NCI-H2107 treated with DMSO at 0.1 percent for 48 hours (cell line): ENCODE results near the gene GOLGA6A.

ENCODE experiments used
- DNase-seq: peaks from one replicate; lab custom pipeline; 2025; ENCODE audit not compliant: unreplicated experiment; lab: John Stamatoyannopoulos, UW

Gene GOLGA6A

DNA sequence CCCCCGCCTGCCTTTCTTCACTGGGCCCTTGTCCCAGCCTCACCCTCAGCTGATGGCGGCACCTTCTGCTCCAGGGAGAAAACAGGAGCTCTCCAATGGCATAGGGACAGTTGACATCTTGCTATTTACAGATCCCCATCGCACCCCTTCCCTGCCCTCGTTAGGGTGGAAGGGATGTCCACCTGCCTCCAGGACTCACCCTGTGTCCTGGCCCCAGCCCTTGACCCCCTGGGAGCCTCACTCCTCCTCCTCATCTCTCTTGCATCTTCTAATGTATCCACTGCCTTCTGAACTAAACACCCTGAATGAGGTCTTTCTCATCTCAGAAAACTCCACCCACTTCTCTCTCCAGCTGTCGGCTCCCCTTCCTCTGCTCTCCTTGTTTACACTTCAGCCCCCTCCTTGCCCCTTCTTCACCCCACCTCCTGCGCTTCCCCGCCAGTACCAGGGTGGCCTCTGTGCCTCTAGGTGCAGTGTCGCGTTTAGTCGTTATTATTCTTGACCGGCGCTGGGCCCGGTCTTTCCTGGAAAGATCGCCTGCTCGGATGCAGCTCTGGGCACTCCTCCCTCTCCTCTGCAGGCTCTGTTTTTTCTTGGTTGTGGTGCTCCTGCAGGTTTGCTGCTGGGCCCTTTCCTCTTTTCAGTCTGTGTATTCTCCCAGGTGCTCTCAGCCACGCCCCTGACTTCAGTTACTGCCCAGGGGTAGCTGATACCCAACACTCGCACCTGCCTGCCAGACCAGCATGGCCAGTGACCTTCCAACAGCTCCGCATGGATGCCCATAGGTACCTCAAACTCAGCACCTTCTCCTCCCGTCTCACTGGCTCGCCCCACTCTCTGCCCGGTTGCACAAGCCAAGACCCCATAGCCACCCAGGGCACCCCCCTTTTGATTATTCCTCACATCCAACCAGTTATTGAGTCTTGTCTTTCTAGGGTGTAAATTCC is 44.9 kb downstream of the GOLGA6A start:
- DNase-seq = no peak

DNA sequence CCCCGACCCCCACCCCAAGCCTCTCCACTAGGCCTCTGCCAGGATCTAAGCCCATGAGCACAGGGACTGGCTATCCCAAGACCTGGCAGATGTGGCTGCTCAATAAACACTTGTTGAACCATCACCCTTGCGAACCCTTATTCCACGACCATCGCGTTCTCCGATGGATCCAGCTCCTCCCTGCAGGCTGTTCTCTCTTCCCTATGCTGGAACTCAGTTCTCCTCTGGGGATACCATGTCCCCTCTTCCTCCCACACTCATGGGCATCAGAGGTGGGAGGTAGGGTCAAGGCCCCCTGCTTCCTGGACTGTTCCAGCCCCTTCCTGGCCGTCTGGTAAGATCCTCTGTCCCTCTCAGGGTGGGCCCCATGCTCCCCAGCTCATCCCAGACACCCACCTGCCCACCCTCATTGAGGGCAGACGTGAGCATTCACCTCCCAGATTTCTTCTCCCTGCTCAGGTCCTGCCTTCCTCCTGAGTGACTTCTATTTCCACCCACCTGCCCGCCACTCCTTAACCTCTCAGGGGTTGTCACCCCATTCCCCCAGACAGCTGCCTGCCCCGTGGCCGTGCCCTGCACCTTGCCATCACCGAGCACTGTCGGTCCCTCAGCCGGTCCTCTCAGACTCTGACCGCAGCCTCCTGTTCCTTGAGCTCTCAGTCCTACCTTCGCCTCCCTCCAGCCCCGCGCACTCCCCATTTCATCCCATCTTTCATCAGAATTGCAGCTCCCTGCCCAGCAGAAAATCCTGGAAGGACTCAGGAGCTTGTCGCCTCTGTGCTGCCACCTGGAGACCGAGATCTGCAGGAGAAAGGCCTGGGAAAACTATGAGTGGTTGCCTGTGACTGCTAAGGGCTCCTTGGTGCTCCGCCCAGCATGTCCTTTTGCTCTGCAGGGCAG is 45.8 kb downstream of the GOLGA6A start:
- peak; percentile 3 for DNase-seq

DNA sequence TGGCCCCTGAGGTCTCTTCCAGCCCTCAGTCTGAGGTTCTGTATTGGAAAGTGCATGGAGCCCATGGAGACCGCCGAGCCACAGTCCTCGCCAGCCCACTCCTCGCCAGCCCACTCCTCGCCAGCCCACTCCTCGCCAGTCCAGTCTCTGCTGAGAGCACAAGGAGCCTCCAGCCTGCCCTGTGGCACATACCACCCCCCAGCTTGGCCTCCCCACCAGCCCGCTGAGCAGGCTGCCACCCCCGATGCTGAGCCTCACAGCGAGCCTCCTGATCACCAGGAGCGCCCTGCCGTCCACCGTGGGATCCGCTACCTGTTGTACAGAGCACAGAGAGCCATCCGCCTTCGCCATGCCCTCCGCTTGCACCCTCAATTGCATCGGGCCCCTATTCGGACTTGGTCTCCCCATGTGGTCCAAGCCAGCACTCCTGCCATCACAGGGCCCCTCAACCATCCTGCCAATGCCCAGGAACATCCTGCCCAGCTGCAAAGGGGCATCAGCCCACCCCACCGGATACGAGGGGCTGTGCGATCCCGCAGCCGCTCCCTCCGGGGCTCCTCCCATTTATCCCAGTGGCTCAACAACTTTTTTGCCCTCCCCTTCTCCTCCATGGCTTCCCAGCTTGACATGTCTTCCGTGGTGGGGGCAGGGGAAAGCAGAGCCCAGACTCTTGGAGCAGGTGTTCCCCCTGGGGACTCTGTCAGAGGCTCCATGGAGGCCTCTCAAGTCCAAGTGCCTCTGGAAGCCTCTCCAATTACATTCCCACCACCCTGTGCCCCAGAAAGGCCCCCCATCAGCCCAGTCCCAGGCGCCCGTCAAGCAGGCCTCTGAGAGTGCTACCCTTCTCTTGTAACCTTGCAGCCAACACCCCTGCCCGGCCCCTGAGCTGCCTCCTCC is 47.0 kb downstream of the GOLGA6A start:
- DNase-seq = no peak

DNA sequence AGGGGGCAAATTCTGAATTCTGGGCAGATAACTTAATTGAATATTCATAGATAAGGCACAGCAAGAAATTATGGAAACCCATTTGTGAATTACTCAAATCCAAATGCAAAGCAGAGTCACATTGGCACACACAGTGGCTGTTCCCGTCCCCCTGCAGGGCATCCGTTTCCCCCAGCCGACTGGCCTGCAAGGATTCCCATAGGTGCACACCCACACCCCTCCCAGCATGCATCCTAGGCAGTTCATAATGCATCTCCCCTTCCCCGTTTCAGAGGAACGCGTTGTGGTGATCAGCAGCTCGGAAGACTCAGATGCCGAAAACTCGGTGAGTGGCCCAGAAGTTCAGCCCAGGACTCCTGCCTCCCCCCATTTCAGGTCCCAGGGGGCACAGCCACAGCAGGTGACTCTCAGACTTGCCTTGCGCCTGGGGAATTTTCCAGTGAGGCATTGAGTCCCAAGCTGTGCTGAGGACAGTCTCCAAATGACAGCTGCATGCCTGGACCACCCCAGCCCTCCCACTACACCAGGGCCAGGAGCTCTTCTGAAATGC is 48.1 kb downstream of the GOLGA6A start:
- no peak for DNase-seq

DNA sequence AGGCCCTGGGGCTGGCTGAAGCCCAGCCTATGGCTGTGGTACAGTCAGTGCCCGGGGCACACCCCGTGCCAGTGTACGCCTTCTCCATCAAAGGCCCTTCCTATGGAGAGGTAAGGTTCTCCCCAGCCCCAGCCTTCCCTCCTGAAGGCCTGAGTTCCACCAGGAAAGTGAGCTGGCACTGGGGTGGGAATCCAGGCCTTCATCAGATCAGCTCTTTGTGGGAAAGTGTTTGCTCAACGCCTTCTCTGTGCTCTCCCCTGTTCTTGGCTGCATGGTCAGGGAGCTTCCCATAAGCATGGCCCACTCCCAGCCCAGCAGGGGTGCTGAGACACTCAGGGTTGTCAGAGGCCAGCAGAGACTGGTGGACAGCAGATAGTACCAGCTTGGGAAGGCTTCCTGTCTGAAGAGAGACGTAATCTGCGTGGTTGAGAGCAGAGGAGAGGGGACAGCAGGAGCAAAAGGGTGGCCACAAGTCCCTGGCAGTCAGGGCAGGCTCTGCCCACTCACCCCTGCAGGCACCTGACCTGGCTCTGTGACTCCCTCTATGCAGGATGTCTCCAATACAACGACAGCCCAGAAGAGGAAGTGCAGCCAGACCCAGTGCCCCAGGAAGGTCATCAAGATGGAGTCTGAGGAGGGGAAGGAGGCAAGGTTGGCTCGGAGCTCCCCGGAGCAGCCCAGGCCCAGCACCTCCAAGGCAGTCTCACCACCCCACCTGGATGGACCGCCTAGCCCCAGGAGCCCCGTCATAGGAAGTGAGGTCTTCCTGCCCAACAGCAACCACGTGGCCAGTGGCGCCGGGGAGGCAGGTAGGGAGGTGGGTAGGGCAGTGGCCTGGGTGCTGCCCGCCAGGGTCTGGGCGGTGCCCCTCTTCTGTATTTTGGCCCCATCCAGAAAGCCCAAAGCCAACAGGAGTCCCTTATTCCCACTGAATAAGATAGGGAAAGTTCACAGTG is 49.5 kb downstream of the GOLGA6A start:
- DNase-seq = no peak

DNA sequence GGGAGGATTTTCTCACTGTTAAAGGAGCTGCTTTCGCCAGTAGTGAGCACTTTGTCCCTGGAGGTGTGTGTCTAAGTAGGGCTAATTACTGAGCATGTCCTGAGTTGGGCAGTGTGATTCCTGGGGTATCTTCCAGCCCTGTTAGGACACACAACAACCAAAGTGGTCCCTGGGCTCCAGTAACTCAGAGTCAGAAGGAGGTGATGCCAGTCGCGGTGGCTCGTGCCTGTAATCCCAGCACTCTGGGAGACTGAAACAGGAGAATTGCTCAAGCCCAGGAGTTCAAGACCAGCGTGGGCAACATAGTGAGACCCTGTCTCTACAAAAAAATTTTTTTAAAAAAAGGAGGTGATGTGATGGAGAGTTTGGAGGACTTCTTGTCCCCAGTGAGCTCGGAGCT is 50.3 kb downstream of the GOLGA6A start:
- no peak for DNase-seq

DNA sequence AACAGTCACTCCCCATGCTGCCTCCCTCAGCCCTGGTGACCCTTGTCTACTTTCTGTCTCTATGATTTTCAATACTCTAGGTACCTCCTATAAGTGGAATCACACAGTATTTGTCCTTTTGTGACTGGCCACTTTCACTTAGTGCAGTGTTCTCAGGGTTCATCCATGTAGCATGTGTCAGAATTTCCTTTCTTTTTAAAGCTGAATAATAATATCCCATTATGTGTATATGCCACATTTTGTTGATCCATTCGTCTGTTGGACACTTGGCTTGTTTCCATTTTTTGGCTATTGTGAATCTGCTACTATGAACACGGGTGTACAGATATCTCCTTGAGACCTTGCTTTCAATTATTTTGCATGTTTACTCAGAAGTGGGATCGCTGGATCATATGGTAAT is 53.7 kb downstream of the GOLGA6A start:
- DNase-seq = no peak

DNA sequence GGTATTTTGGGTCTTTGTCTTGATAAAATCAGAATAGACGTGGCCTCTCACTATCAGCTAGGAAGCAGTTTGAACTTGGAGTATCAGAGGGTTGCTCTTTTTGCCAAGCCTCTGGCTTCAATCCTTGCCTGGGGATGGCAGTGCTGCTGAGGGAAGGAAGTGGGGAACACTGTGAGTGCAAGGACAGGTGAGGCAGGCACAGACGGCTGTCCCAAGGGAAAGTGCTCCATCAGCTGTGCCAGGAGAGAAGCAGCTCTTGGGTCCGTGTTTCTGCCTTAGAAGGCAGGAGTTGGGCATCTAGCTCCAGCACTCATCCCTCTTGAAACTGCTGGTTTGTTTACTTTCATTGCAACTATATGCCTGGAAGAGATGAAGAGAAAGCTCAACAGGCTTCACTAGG is 54.7 kb downstream of the GOLGA6A start:
- DNase-seq = peak; percentile 54

DNA sequence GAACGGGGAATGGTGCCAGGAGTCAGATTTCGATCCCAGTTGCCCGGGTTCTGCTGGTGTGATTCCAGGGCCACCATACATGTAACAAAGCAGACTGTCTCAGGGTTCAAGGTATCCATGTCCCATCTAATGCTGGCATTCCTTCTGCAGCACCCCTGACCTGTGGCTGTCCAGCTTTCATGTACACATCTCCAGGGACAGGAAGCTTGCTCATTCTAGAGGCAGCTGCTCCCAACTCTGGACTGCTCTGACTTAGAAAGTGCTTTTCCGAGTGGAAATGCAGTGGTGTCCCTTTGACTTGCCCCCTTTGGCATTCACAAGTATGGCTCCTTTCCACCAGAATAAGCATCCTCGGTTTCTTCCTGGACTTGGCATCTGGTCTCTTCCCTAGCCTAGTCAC is 56.9 kb downstream of the GOLGA6A start:
- DNase-seq = no peak

DNA sequence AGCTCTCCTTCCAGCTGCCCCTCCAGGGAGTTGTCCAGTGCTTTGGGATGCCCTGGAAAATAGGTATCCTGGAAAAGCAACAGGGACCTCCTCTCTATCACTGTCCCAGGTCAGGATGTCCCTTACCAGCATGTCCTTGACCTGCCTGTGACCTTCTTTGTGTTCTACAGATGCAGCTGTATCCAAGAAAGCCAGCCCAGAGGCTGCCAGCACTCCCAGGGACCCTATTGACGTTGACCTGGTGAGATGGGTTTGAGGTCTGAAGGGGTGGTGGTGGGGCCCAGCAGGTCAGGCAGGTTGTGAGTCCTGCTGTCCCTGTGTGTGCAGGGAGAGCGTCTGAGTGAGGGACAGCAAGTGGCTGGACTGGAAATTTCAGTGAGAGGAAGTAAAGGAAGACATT is 57.7 kb downstream of the GOLGA6A start:
- DNase-seq = no peak

DNA sequence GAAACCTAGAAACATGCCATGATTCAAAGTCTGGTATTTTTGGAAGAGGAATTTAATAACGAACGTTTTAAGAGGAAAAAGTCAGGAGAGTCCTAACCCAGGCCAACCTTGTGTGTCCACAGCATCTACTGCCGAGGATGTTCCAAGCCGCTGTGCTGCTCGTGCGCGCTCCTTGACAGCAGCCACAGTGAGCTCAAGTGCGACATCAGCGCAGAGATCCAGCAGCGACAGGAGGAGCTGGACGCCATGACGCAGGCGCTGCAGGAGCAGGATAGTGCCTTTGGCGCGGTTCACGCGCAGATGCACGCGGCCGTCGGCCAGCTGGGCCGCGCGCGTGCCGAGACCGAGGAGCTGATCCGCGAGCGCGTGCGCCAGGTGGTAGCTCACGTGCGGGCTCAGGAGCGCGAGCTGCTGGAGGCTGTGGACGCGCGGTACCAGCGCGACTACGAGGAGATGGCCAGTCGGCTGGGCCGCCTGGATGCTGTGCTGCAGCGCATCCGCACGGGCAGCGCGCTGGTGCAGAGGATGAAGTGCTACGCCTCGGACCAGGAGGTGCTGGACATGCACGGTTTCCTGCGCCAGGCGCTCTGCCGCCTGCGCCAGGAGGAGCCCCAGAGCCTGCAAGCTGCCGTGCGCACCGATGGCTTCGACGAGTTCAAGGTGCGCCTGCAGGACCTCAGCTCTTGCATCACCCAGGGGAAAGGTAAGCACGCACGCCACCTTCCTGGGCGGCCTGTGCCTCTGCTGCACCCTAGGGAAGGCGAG is 59.5 kb downstream of the GOLGA6A start:
- no peak for DNase-seq
